K562 (cell line): Measurements from ENCODE around the gene PPP4R3A. TPM values are rescaled to one million over a fixed set of nuclear protein-coding genes. Genes with fewer than 3 reads are reported as not detected.
A peak's percentile ranks its signal among the peaks of the same experiment; 100 is the strongest.

ENCODE experiments used
- BCOR ChIP-seq: fragments of 450-650 bp; IDR thresholded peaks from 2 replicates; pipeline ENCODE4 v1.6.1; 2016
- EP300 ChIP-seq: IDR thresholded peaks from 2 replicates; pipeline ENCODE4 v1.6.1; 2012; ENCODE audit warnings: low read length, improper control_type of control experiment
- ESRRB ChIP-seq: fragments of 250-450 bp; sonication (Bioruptor Pico); IDR thresholded peaks from 2 replicates; pipeline ENCODE4 v1.5.0; 2020; ENCODE audit warnings: mild to moderate bottlenecking, moderate library complexity, borderline replicate concordance
- GATAD2B ChIP-seq: fragments of 450-650 bp; IDR thresholded peaks from 2 replicates; pipeline ENCODE4 v1.6.1; 2017; ENCODE audit warnings: mild to moderate bottlenecking, borderline replicate concordance
- MECOM ChIP-seq: fragments of 250-450 bp; sonication (Bioruptor Pico); IDR thresholded peaks from 2 replicates; pipeline ENCODE4 v1.8.0; 2022; ENCODE audit warnings: inconsistent platforms
- PHF21A ChIP-seq: fragments of 450-650 bp; IDR thresholded peaks from 2 replicates; pipeline ENCODE4 v1.6.1; 2017; ENCODE audit warnings: low read depth, borderline replicate concordance
- RBM22 ChIP-seq: fragments of 200-400 bp; formaldehyde crosslinking; IDR thresholded peaks from 2 replicates; pipeline ENCODE4 v1.6.1; 2018; ENCODE audit warnings: low read length, low read depth; ENCODE audit not compliant: poor library complexity, severe bottlenecking
- STAG1 ChIP-seq: sonication (generic); formaldehyde crosslinking; IDR thresholded peaks from 2 replicates; pipeline ENCODE4 v1.5.0; 2020; ENCODE audit warnings: missing genetic modification reagents, borderline replicate concordance
- SUPT5H ChIP-seq: fragments of 450-650 bp; IDR thresholded peaks from 2 replicates; pipeline ENCODE4 v1.6.1; 2016
- TEAD4 ChIP-seq, 2 experiments: sonication (generic) in 1 of 2; formaldehyde crosslinking in 1 of 2; IDR thresholded peaks; 2 replicates each; pipeline versions ENCODE4 v1.6.1 to v1.8.0; 2012 to 2022; ENCODE audit warnings: borderline replicate concordance in 1 of 2, inconsistent platforms in 1 of 2, low read length in 1 of 2, mild to moderate bottlenecking in 1 of 2, missing genetic modification reagents in 1 of 2
- ZNF217 ChIP-seq: sonication (generic); formaldehyde crosslinking; IDR thresholded peaks from 2 replicates; pipeline ENCODE4 v1.8.0; 2022; ENCODE audit warnings: mild to moderate bottlenecking, missing genetic modification reagents
- polyA plus RNA-seq, 8 experiments: library from polyadenylated mRNA; depleted of rRNA in 4 of 8; stranded (reverse) in 5 of 8; unstranded in 3 of 8; fragments of >200 nt; fragmentation: Nextera tagmentation in 2 of 8; fragmentation: Illumina TruSeq in 1 of 8; extraction: Ambion mirVana in 2 of 8; extraction: Trizol in 1 of 8; gene quantifications; 2 replicates each; pipeline versions ENCODE4 v1.2.1 to v1.2.3, GENCODE V29; 2011 to 2014; ENCODE audit warnings: inconsistent platforms in 1 of 8, missing spikeins in 1 of 8
- total RNA-seq, 7 experiments: library from RNA; depleted of rRNA in 6 of 7; stranded (reverse); fragments of >200 nt in 6 of 7; fragmentation: Illumina TruSeq in 2 of 7; extraction: Trizol in 2 of 7; gene quantifications; 2 replicates each; pipeline versions ENCODE4 v1.2.1 to v1.2.3, GENCODE V29; 2011 to 2021; ENCODE audit warnings: low replicate concordance in 1 of 7
- TF ChIP-seq, protein P1 (sequence below): fragments of 450-650 bp; IDR thresholded peaks from 2 replicates; pipeline ENCODE4 v1.6.1; 2014; ENCODE audit warnings: low read depth, mild to moderate bottlenecking, moderate library complexity, borderline replicate concordance
- TF ChIP-seq, protein P2 (sequence below), 2 experiments: fragments of 250-450 bp in 1 of 2; fragments of 450-650 bp in 1 of 2; sonication (Bioruptor Pico) in 1 of 2; IDR thresholded peaks; 2 replicates each; pipeline versions ENCODE4 v1.6.1 to v1.8.0; 2016 to 2021; ENCODE audit warnings: mild to moderate bottlenecking in 2 of 2, moderate library complexity in 2 of 2, missing compliant biosample characterization in 1 of 2, missing genetic modification characterization in 1 of 2
- TF ChIP-seq, protein P3 (sequence below): sonication (generic); formaldehyde crosslinking; IDR thresholded peaks from 2 replicates; pipeline ENCODE4 v1.8.1; 2023; ENCODE audit warnings: mild to moderate bottlenecking, missing genetic modification reagents, moderate library complexity
- TF ChIP-seq, protein P4 (sequence below): fragments of 250-450 bp; sonication (Bioruptor Pico); IDR thresholded peaks from 2 replicates; pipeline ENCODE4 v1.8.0; 2022; ENCODE audit warnings: moderate library complexity, mild to moderate bottlenecking, inconsistent platforms

Gene PPP4R3A
- total and polyA plus RNA-seq, 9 of the 15 experiments (the other 6 are each of a cell fraction or from before 2014, with no cell fraction given): 9.5 to 54.9 (median 44.9) TPM

DNA sequence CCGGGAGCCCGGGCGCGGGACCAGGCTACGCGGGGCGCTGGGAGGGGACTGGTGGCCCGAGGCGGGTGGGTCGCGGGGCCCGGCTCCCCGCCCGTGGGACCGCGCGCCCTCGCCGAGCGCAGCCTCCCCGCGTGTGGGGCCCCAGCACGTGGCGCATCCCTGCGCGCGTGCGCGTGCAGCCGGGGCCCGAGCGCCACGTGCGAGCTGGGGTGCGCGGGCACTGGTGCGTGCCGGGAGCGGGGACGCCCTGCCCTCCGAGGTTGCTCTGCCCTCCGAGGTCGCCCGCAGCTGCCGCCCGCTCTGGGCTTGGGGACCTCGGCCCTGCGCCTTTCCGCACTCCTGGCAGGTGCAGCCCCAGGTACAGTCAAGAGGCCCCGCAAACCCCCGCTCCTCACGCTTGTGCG, 92.1 kb downstream of the PPP4R3A start (continued):
- no peak for TF ChIP-seq MECOM (CRISPR knock-in tag)
- TF ChIP-seq EP300: no peak
- no peak for TF ChIP-seq RBM22
- peak; percentile 87; the same call in 1 of the 2 replicates for TF ChIP-seq GATAD2B
- TF ChIP-seq, protein P1, sequence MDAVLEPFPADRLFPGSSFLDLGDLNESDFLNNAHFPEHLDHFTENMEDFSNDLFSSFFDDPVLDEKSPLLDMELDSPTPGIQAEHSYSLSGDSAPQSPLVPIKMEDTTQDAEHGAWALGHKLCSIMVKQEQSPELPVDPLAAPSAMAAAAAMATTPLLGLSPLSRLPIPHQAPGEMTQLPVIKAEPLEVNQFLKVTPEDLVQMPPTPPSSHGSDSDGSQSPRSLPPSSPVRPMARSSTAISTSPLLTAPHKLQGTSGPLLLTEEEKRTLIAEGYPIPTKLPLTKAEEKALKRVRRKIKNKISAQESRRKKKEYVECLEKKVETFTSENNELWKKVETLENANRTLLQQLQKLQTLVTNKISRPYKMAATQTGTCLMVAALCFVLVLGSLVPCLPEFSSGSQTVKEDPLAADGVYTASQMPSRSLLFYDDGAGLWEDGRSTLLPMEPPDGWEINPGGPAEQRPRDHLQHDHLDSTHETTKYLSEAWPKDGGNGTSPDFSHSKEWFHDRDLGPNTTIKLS: peak; percentile 67; the same call in 1 of the 2 replicates
- 0 out of 2 replicates have a peak, but pooled peaks have one; percentile 23 for TF ChIP-seq ZNF217 (CRISPR knock-in tag)
- TF ChIP-seq SUPT5H: no peak
- TF ChIP-seq, protein P2, sequence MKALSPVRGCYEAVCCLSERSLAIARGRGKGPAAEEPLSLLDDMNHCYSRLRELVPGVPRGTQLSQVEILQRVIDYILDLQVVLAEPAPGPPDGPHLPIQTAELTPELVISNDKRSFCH (CRISPR knock-in tag; IDR thresholded peaks at IDR 0.05): no peak
- TF ChIP-seq, protein P2 (tag; IDR thresholded peaks at IDR 0.05): 0 out of 2 replicates have a peak, but pooled peaks have one; percentile 34
- no peak for TF ChIP-seq TEAD4 (IDR thresholded peaks at IDR 0.05; ENCODE audit: low read length)
- peak; percentile 99 for TF ChIP-seq TEAD4 (CRISPR knock-in tag; IDR thresholded peaks at IDR 0.05; ENCODE audit: borderline replicate concordance)
- TF ChIP-seq, protein P3, sequence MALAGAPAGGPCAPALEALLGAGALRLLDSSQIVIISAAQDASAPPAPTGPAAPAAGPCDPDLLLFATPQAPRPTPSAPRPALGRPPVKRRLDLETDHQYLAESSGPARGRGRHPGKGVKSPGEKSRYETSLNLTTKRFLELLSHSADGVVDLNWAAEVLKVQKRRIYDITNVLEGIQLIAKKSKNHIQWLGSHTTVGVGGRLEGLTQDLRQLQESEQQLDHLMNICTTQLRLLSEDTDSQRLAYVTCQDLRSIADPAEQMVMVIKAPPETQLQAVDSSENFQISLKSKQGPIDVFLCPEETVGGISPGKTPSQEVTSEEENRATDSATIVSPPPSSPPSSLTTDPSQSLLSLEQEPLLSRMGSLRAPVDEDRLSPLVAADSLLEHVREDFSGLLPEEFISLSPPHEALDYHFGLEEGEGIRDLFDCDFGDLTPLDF (CRISPR knock-in tag): peak; percentile 90; the same call in 1 of the 2 replicates
- TF ChIP-seq BCOR: no peak
- TF ChIP-seq, protein P4, sequence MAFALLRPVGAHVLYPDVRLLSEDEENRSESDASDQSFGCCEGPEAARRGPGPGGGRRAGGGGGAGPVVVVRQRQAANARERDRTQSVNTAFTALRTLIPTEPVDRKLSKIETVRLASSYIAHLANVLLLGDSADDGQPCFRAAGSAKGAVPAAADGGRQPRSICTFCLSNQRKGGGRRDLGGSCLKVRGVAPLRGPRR (CRISPR knock-in tag): no peak
- TF ChIP-seq PHF21A: no peak
- TF ChIP-seq STAG1 (CRISPR knock-in tag): peak; percentile 78
- TF ChIP-seq ESRRB (CRISPR knock-in tag): no peak
